ENCODE measurements around the gene GOLGA8N.
"Not testable (repeated sequence)": the region's sequence is repeated elsewhere in the genome, so short reads cannot be mapped to it uniquely, and the experiment has no call there.

GOLGA8N gene

DNA sequence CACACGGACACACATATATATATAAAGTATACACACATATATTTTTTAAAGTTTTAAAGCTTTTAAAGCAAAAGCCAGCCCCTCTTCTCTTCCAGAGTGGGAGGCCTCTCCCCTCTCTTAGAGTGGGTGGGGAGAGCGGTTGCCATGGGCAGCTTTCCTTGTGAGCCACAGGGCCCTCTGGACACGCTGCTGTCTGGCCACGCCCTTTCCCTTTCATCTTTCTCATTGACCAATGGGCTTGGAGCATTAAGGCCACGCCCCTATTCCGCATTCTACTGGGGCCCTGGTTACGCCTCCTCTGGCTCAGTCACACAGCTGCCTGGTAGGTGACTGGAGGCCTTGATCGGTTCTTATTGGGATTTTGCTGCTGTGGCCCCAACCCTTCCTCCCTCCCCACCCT, at the start of gene GOLGA8N:
GOLGA8N (plus strand) TSS at position 306 of the 400 bp plus-strand sequence.
- not testable (repeated sequence) for DNase-seq (ENCODE audit: low spot score)

DNA sequence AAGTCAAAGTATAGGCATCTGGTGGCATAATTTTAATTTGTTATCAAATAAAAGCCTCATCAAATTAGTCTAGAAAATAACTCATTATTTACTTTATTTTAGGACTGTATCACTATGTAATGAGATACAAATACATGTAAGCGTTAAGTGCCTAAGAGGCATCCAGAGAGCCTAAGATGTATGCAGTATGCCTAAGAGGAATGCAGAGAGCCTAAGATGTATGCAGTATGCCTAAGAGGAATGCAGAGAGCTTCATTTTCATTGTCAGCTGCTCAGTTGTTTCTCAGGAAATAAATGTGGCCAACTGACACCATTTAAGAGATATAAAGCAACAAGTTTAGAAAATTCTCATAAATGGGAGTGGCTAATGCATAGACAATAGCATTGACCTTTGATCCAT, 49.8 kb upstream of the GOLGA8N start:
- not testable (repeated sequence) for DNase-seq (ENCODE audit: low spot score)

DNA sequence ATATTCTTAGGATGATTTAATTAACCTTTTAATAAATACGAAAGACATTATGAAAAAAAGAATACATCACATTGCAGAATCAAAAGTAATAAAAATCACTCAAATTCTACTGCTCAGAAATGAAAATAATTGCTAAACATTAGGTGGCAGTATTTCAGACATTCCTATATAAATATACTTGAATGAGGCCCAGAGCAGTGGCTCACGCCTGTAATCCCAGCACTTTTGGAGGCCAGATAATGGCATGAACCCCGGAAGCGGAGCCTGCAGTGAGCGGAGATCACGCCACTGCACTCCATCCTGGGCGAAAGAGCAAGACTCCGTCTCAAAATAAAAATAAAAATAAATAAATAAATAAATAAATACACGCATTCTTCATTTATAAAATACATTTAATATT, 48.1 kb upstream of the GOLGA8N start:
- DNase-seq (ENCODE audit: low spot score): not testable (repeated sequence)

DNA sequence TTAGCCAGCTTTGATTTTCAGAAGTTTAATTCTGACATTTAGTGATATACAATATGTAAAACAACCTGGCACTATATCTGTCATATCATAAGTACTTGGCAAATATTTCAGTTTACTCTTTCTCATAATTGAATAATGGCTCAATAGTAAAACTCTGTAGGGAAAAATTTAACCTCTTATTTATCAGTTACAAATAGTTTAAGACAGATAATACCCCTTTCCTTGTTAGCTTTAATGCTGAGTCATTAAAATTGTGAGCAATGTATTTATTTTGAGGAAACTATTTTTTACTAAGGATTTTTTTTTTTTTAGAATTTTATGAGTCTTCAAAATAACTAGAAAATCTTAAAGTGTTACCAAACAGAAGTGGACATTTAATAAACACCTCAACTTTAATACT, 38.7 kb upstream of the GOLGA8N start:
- DNase-seq (ENCODE audit: low spot score): not testable (repeated sequence)

DNA sequence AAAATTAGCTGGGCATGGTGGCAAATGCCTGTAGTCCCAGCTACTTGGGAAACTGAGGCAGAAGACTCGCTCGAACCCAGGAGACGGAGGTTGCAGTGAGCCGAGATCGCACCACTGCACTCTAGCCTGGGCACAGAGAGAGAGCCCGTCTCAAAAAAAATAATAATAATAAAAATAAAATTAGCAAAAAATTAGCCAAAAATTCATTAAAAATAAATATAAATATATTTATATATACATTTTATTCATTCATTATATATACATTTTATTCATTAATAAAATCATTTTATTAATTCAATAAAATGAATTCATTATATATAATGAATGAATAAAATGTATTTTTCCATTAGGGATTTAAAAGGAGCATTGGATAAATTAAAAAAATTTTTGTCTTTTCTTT, 31.1 kb upstream of the GOLGA8N start:
- DNase-seq (ENCODE audit: low spot score): not testable (repeated sequence)

DNA sequence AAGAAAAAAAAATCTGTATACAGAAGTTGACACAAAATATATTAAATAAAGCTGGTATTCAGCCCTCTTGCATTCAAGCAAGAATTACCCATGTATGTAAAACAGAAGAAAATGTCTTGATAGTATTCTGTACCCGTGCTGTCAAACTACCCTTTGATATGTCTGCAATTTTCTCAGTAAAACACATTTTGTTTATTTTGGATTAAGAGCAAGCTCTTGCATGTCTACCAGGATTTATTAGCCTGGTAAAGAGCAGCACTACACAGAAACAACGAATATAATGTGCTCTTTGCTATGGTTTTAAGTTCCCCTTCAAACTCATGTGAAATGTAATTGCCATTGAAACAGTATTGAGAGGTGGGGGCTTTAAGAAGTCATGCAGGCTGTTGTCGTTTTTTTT, 24.3 kb upstream of the GOLGA8N start:
- not testable (repeated sequence) for DNase-seq (ENCODE audit: low spot score)

DNA sequence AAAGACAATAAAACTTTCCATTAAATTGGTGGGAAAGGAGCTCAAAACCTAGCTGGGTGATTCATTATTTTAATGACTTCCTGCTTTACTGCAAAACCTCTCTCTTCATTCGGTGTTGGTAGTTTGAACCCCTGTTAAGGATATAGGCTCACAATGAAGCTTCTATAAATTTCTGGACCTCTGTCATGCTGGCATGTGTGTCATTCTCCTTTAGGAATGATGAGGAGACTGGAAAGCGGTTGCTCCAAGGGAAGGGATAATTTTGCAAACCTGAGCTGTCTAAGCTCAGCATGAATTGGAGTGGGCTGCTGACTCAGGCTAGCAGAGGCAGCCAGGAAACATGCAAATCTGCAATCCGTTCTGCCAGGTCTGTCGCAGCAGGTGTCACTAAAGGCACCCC, 14.8 kb upstream of the GOLGA8N start:
- not testable (repeated sequence) for DNase-seq (ENCODE audit: low spot score)

DNA sequence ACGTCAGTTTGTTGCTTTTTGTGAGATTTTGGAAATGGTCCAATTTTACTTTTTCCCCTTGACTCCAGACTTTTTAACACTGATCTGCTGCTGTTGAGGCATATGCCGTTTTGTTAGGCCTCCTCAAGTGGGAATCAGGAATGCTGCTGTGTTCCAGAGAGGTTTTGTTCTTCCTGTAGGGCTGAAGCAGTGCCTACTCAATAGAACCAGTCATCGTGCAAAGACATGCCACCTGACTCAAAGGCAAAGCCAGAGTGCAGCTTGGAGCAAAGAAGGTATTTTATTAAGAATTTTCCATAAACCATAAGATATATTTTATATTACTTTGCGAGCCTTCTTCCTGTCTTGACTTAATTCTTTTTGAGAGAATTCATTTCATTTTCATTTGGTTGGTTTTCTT, 7.4 kb upstream of the GOLGA8N start:
- DNase-seq (ENCODE audit: low spot score): not testable (repeated sequence)

DNA sequence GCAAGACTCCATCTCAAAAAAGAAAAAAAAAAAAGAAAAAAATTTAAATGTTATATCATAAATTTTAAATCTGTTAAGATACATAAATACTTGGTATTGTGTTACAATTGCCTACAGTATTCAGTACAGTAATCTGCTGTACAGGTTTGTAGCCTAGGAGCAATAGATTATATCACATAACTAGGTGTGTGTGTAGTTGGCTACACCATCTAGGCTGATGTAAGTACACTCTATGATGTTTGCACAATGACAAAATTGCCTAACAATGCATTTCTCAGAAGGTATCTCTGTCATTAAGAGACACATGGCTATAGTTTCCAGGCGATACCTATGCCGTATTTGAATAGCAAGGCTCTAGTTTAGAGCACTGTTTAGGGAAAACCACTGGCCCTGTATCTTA, 16.3 kb downstream of the GOLGA8N start:
- DNase-seq (ENCODE audit: low spot score): not testable (repeated sequence)

DNA sequence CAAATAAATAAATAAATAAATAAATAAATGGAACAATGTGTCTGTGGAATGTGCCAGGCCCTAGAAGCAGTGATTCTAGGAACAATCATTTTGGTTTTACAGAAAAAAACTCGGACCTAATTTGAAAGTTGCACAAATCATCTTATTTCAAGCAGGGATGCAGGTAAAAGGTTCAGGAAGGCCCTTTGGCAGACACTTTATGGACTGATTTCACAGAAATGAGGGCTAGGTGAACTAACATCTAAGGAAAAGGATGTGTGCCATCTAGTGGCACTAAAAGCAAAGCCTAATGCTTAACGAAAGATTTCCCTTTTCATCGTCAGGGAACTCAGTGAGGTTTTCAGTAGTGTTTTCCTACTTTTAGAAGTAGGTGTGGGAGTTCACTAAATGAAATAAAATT, 17.5 kb downstream of the GOLGA8N start:
- peak; percentile 34 for DNase-seq (ENCODE audit: low spot score)

DNA sequence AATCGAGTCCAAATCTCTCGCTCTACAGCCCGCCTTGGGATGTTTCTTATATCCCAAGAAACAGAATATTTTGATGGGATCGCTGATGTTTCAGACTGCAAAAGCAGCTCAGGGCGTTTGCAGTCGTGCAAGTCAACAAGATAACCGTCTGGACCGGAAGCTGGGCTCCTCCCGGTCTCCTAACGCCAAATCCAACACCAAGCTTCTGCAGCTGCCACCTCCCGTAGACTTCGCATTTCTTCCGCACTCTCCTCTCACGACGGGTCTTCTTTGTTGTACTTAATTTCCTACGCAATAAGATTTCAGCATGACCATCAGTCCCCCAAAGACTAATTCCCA, 21.4 kb downstream of the GOLGA8N start:
- DNase-seq (ENCODE audit: low spot score): not testable (repeated sequence)

DNA sequence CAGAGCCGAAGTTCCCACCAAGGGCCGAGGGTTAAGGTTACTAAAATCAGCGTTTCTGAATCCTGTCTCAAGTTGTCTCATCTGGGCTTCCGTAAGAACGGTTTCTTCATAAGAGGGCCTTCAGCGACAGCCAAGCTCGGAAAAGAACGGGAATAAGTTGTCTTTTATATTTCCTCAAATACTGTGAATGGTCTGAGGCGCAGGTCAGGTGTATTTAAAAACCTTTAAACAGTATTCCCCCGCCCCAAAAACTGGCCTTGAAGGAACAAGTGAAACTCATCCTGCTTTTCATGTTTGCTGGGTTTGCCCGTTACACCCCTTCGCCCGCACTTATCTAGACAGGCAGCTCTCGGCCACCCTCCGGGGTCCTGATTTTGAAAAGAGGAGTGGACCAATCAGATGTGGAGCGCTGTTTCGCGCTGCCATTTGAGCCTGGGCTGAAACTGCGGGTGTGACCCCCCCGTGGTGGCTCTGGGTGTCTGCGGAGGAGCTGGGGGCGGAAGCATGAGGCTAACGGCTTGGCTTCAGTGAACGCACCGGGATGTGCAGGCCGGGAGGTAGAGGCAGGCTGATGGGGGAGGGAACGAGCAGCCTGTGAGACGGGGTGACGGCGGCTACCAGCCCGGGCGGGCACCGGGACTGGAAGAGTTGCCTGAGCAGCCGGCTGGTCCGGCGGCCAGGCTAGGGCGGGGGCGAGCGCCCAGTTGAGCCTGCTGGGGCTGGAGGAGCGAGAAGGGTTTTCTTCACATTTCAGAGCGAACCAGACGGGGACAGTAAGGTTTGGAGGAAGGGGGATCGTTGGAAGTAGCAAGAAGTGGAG, 22.0 kb downstream of the GOLGA8N start, which contains the start of gene ARHGAP11A:
ARHGAP11A (plus strand) TSS at position 454 of the 820 bp plus-strand sequence. CDS start 708 bp downstream, outside the sequence.
- peak; percentile 93 for DNase-seq (ENCODE audit: low spot score)

DNA sequence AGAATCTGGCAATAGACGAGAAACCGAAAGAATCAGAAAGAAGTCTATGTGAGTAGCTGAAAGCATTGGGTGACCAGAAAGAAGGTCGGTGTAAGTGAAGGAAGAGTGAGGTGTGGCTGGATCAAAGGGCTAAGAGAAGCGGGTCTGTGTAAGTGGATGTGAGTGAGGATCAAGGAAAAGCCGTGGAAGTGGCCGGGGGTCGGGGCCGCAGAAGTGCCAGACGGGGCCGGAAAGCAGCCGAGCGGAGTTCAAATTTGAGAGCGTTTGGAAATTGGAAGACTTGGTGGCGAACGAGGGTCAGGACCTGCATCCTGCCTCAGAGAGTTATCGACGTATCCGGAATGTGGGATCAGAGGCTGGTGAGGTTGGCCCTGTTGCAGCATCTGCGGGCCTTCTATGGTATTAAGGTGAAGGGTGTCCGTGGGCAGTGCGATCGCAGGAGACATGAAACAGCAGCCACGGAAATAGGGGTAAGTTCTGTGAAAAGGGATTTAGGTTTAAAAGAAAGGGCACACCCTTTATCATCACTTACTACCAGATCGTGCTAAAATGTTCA, 22.7 kb downstream of the GOLGA8N start:
- not testable (repeated sequence) for DNase-seq (ENCODE audit: low spot score)

DNA sequence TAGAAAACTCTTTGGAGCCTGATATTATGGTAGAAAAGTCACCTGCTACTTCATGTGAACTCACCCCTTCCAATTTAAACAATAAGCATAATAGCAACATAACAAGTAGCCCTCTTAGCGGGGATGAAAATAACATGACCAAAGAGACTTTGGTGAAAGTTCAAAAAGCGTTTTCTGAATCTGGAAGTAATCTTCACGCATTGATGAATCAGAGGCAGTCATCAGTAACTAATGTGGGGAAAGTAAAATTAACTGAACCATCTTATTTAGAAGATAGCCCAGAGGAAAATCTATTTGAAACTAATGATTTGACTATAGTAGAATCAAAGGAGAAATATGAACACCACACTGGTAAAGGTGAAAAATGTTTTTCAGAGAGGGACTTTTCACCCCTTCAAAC, 43.2 kb downstream of the GOLGA8N start:
- no peak for DNase-seq (ENCODE audit: low spot score)

DNA sequence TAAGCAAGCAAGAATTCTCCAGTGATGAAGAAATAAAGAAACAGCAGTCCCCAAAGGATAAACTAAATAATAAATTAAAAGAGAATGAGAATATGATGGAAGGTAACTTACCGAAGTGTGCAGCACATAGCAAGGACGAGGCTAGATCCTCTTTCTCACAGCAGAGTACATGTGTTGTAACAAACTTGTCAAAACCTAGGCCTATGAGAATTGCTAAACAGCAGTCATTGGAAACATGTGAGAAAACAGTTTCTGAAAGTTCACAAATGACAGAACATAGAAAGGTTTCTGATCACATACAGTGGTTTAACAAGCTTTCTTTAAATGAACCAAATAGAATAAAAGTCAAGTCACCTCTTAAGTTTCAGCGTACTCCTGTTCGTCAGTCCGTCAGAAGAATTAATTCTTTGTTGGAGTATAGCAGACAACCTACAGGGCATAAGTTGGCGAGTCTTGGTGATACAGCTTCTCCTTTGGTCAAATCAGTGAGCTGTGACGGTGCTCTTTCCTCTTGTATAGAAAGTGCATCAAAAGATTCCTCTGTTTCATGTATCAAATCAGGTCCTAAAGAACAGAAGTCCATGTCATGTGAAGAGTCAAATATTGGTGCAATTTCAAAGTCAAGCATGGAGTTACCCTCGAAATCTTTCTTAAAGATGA, 43.8 kb downstream of the GOLGA8N start:
- DNase-seq (ENCODE audit: low spot score): no peak

DNA sequence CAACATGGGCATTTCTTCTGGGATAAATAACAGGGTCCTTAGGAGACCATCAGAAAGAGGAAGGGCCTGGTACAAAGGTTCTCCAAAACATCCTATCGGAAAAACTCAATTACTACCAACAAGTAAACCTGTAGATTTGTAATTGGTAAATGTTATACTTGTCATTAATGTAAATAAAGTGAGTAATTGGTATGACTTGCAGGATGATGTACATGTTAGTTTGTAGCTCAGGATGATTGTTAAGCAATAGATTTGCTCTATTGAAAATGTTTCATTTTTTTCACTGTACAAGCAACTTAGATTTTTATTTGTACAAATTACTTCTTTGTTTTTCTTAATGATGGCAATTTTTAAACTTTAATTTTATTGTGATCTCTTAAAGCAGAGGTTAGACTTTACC, 44.4 kb downstream of the GOLGA8N start:
- no peak for DNase-seq (ENCODE audit: low spot score)

DNA sequence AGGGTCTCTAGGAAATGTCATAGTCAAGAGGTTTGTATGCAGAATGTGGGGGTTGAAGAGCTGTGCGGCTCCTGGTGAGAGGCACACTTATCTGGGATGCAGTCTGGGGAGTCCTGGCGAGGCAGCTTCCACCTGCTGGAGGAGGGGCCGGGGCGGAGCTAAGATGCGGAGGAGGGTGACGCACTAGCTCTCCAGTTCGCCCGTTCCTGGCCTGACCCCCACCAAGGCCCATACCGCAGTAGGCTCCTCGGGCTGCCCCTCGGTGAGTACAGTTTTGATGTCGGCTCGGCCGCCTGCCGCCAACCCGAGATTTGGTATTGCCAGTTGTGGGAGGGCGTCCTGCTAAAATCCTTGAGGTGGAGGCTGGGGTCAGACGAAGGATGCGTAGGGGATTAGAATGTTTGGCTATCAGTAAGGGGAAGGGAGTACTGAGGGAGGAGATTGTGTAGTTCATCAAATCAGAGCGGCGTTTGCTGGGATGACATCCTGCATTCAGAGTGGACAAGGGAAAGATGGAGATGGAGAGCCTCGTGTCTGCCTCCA, 48.3 kb downstream of the GOLGA8N start, which contains the start of gene SCG5:
SCG5 (plus strand) TSS at position 194 of the 543 bp plus-strand sequence. CDS start 1,883 bp downstream, outside the sequence.
- DNase-seq (ENCODE audit: low spot score): no peak

DNA sequence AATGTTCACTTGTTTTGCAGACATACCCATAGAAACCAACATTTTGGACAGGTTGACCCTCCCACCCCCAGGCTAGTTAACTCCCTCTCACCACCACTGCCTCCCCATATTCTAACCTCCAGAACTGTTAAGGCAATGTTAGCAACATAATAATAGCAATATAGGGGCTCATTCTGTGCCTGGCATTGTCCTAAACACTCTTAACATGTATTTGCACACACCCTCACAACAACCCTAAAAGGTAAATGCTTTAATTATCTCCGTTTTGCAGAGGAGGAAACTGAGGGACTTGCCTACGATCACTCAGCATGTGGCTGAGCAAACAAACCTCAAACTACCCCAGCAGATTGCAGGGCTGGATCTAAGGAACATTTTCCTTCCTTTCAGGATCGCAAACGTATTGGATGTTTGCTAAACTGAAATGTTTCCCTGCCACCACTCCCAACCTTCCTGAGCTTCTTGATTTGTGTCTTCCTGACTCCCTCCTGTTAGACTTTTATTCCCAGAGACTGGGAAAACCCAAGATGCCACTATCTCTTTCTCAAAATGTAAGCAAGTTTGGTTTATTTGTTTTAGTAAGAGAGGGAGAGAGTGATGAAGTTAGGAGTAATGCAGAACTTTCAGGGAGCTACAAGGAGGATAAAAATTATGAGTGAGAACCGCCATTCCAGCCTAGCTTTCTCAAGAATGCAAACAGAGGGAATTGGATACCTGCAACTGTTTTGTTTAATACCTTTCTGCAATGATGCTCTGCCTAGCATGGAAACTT, 49.6 kb downstream of the GOLGA8N start:
- DNase-seq (ENCODE audit: low spot score): no peak

DNA sequence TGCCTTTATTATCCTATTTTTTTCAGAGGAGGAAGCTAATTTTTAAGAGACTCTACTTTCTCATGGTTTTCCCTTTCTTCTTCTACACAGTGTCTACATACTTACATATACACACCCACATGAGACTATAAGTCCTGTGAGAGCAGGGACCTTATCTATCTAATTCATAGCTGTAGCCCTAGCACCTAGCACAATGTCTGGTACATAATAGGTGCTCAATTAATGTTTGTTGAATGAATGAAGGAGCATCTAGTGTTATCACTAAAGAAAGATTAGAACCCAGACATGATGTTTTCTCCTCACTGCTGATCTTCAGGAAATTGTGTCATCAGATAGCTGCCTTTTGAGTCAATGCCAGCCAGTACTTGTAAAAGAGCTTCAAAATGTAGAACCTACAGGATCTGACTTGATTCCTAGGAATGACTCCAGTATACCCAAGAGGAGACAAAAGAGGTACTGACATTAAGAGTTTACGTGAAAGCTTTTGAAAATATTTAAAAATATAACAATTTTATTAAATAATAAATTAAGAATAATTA, 50.7 kb downstream of the GOLGA8N start:
- DNase-seq (ENCODE audit: low spot score): no peak

DNA sequence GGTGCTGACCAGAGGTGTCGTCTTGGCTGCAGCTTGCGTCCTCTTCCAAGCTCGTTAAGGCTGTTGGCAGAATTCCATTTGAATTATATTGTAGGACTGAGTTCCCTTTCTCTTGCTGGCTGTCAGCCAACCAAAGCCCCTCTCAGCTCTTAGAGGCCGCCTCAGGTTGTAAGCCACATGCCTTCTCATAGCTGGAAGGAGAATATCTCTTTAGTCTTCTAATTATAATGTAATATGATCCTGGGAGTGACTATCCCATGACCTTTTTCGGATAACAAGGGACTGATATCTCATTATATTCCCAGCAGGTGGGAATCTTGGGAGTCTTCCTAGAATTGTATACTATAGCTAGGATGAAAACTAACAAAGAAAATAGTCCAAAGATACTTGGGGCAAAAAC, 53.0 kb downstream of the GOLGA8N start:
- DNase-seq (ENCODE audit: low spot score): no peak

DNA sequence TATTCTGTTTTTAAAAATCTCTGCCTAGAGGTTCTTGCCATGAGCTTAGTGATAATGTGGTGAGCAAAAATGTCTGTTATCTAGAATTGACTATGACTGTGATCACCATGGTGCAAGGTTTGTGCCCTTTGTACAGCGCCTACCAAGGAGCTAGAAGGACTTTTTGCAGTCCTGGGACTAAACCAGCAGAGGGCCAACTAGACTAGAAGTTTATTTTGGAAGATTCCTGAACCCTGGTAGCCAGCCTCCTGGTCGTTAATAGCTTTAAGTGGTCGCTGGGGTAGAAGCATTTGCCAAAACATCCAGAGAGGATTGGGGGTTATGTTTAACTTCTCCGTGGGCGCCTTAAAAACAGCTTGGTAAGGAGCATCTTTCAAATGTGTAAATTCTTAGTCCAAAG, 56.1 kb downstream of the GOLGA8N start:
- no peak for DNase-seq (ENCODE audit: low spot score)
